ENCODE data around the gene SSTR3. TPM values are rescaled to one million over a fixed set of nuclear protein-coding genes. Genes with fewer than 3 reads are reported as not detected.

Gene SSTR3
- total and polyA plus RNA-seq, 5 donors: not detected

GRCh38 chr22:37183432-37184379 lies 28.6 kb downstream of the SSTR3 start:
- no peak for ATAC-seq
- WGBS: 79% methylated on average over 17 of the region's 17 CpGs

GRCh38 chr22:37182949-37183245 lies 29.4 kb downstream of the SSTR3 start:
- Histone ChIP-seq H3K9me3 (ENCODE audit: control insufficient read depth, low read length) (no peaks in the 10 kb centered on the region), H3K4me1 (ENCODE audit: control insufficient read depth, insufficient read depth, low read length) (peaks cover 13% of the 10 kb centered on the region), H3K4me3 (ENCODE audit: low read length) (no peak overlapping the region), H3K27ac (ENCODE audit: low read length) (no peak overlapping the region), H3K27me3 (ENCODE audit: control insufficient read depth, insufficient read depth) (no peaks in the 10 kb centered on the region)
- 95% methylated on average over 3 of the region's 3 CpGs for WGBS
- DNase-seq (peak in 2 of 3 donors; percentile 5 to 21), ATAC-seq (no peak)
- intact Hi-C loops (cut with DNase I): no loop called here

More at GRCh38 chr22:37183432-37184379, 28.6 kb downstream of the SSTR3 start:
- intact Hi-C loops (cut with DNase I): no loop called here
- Histone ChIP-seq H3K9me3 (ENCODE audit: control insufficient read depth, low read length) (no peaks in the 10 kb centered on the region), H3K27me3 (ENCODE audit: control insufficient read depth, insufficient read depth) (no peaks in the 10 kb centered on the region), H3K4me1 (ENCODE audit: control insufficient read depth, insufficient read depth, low read length) (peaks cover 10% of the 10 kb centered on the region), H3K27ac (ENCODE audit: low read length) (no peak overlapping the region), H3K4me3 (ENCODE audit: low read length) (no peak overlapping the region)
- peak in 2 of 3 donors; percentile 13 to 39 for DNase-seq

GRCh38 chr22:37182101-37182948 lies 30.0 kb downstream of the SSTR3 start:
- Histone ChIP-seq H3K4me1 (ENCODE audit: control insufficient read depth, insufficient read depth, low read length) (peaks cover 12% of the 10 kb centered on the region), H3K9me3 (ENCODE audit: control insufficient read depth, low read length) (no peaks in the 10 kb centered on the region), H3K27ac (ENCODE audit: low read length) (no peak overlapping the region), H3K4me3 (ENCODE audit: low read length) (no peak overlapping the region), H3K27me3 (ENCODE audit: control insufficient read depth, insufficient read depth) (no peaks in the 10 kb centered on the region)
- intact Hi-C loops (cut with DNase I): no loop called here
- 90% methylated on average over 37 of the region's 37 CpGs for WGBS
- DNase-seq (peak in 2 of 3 donors; percentile 7 to 53), ATAC-seq (no peak)

GRCh38 chr22:37181681-37182080 lies 30.6 kb downstream of the SSTR3 start:
- Histone ChIP-seq H3K4me3 (ENCODE audit: low read length) (no peak overlapping the region), H3K4me1 (ENCODE audit: control insufficient read depth, insufficient read depth, low read length) (peaks cover 18% of the 10 kb centered on the region), H3K9me3 (ENCODE audit: control insufficient read depth, low read length) (no peaks in the 10 kb centered on the region), H3K27me3 (ENCODE audit: control insufficient read depth, insufficient read depth) (no peaks in the 10 kb centered on the region), H3K27ac (ENCODE audit: low read length) (no peak overlapping the region)
- DNase-seq: no peak
- intact Hi-C loops (cut with DNase I): no loop called here
- WGBS: 81% methylated on average over 4 of the region's 4 CpGs
- no peak for ATAC-seq

GRCh38 chr22:37180531-37181231 lies 31.6 kb downstream of the SSTR3 start:
- Histone ChIP-seq H3K4me1 (ENCODE audit: control insufficient read depth, insufficient read depth, low read length) (peaks cover 28% of the 10 kb centered on the region), H3K27me3 (ENCODE audit: control insufficient read depth, insufficient read depth) (no peaks in the 10 kb centered on the region), H3K4me3 (ENCODE audit: low read length) (no peak overlapping the region), H3K9me3 (ENCODE audit: control insufficient read depth, low read length) (no peaks in the 10 kb centered on the region), H3K27ac (ENCODE audit: low read length) (no peak overlapping the region)
- ATAC-seq: no peak
- intact Hi-C loops (cut with DNase I): no loop called here
- 89% methylated on average over 15 of the region's 15 CpGs for WGBS
- peak in 1 of 3 donors; percentile 27 for DNase-seq

GRCh38 chr22:37179622-37180420 lies 32.5 kb downstream of the SSTR3 start:
- no peak overlapping the region for H3K4me3 ChIP-seq (ENCODE audit: low read length)
- DNase-seq: peak in 1 of 3 donors; percentile 49
- WGBS: 89% methylated on average over 31 of the region's 31 CpGs

GRCh38 chr22:37179126-37179470 lies 33.2 kb downstream of the SSTR3 start:
- no peak overlapping the region for H3K27ac ChIP-seq (ENCODE audit: low read length)
- no peak for ATAC-seq
- H3K4me1 ChIP-seq (ENCODE audit: control insufficient read depth, insufficient read depth, low read length): peaks cover 28% of the 10 kb centered on the region
- 84% methylated on average over 10 of the region's 10 CpGs for WGBS
- intact Hi-C loops (cut with DNase I): no loop called here
- no peaks in the 10 kb centered on the region for H3K9me3 ChIP-seq (ENCODE audit: control insufficient read depth, low read length)
- no peaks in the 10 kb centered on the region for H3K27me3 ChIP-seq (ENCODE audit: control insufficient read depth, insufficient read depth)
- DNase-seq: no peak
- H3K4me3 ChIP-seq (ENCODE audit: low read length): no peak overlapping the region

More at GRCh38 chr22:37179622-37180420, 32.5 kb downstream of the SSTR3 start:
- no peak overlapping the region for H3K27ac ChIP-seq (ENCODE audit: low read length)
- no peaks in the 10 kb centered on the region for H3K9me3 ChIP-seq (ENCODE audit: control insufficient read depth, low read length)
- no peak for ATAC-seq
- intact Hi-C loops (cut with DNase I): no loop called here
- H3K4me1 ChIP-seq (ENCODE audit: control insufficient read depth, insufficient read depth, low read length): peaks cover 28% of the 10 kb centered on the region
- no peaks in the 10 kb centered on the region for H3K27me3 ChIP-seq (ENCODE audit: control insufficient read depth, insufficient read depth)

- ATAC-seq: peak in 1 of 2 donors; percentile 16
- intact Hi-C loops (cut with DNase I): no loop called here
- no peak overlapping the region for H3K4me3 ChIP-seq (ENCODE audit: low read length)
- peak in 1 of 3 donors; percentile 62 for DNase-seq
- peaks cover 28% of the 10 kb centered on the region for H3K4me1 ChIP-seq (ENCODE audit: control insufficient read depth, insufficient read depth, low read length)
- no peaks in the 10 kb centered on the region for H3K27me3 ChIP-seq (ENCODE audit: control insufficient read depth, insufficient read depth)
- no peaks in the 10 kb centered on the region for H3K9me3 ChIP-seq (ENCODE audit: control insufficient read depth, low read length)
- peak overlapping the region; percentile 38 for H3K27ac ChIP-seq (ENCODE audit: low read length)
- 39% methylated on average over 17 of the region's 17 CpGs for WGBS
Observed at GRCh38 chr22:37178350-37179125, 33.7 kb downstream of the SSTR3 start.

- intact Hi-C loops (cut with DNase I): no loop called here
- DNase-seq: no peak
- Histone ChIP-seq H3K4me1 (ENCODE audit: control insufficient read depth, insufficient read depth, low read length) (peaks cover 28% of the 10 kb centered on the region), H3K4me3 (ENCODE audit: low read length) (no peak overlapping the region), H3K9me3 (ENCODE audit: control insufficient read depth, low read length) (no peaks in the 10 kb centered on the region), H3K27me3 (ENCODE audit: control insufficient read depth, insufficient read depth) (no peaks in the 10 kb centered on the region), H3K27ac (ENCODE audit: low read length) (no peak overlapping the region)
- over 99% methylated on average over 3 of the region's 3 CpGs for WGBS
- ATAC-seq: no peak
Observed at GRCh38 chr22:37177755-37178154, 34.5 kb downstream of the SSTR3 start.

- intact Hi-C loops (cut with DNase I): no loop called here
- Histone ChIP-seq H3K27ac (ENCODE audit: low read length) (no peak overlapping the region), H3K27me3 (ENCODE audit: control insufficient read depth, insufficient read depth) (no peaks in the 10 kb centered on the region), H3K9me3 (ENCODE audit: control insufficient read depth, low read length) (no peaks in the 10 kb centered on the region), H3K4me3 (ENCODE audit: low read length) (no peak overlapping the region), H3K4me1 (ENCODE audit: control insufficient read depth, insufficient read depth, low read length) (peaks cover 28% of the 10 kb centered on the region)
- 77% methylated on average over 5 of the region's 5 CpGs for WGBS
- peak in 1 of 3 donors; percentile 51 for DNase-seq
- ATAC-seq: no peak
Observed at GRCh38 chr22:37177221-37177620, 35.1 kb downstream of the SSTR3 start.
